Amniotic stem cell (primary cell): ENCODE results near the gene KLK2.
"Not testable (repeated sequence)": the region's sequence is repeated elsewhere in the genome, so short reads cannot be mapped to it uniquely, and the experiment has no call there.

Experiments used
- DNase-seq: peaks from one replicate; lab custom pipeline; 2025; lab: John Stamatoyannopoulos, UW

The KLK2 gene

GRCh38 chr19:50894478-50895356 is 21.5 kb downstream of the KLK2 start:
- no peak for DNase-seq

- not testable (repeated sequence) for DNase-seq
These were observed 22.9 kb downstream of the KLK2 start for GRCh38 chr19:50896089-50896590.

GRCh38 chr19:50896591-50897190 is 23.5 kb downstream of the KLK2 start:
- no peak for DNase-seq

- no peak for DNase-seq
These were observed 24.0 kb downstream of the KLK2 start for GRCh38 chr19:50897191-50897607.

GRCh38 chr19:50897612-50898011 is 24.4 kb downstream of the KLK2 start:
- no peak for DNase-seq

- DNase-seq: no peak
These were observed 24.8 kb downstream of the KLK2 start for GRCh38 chr19:50898018-50898417.

GRCh38 chr19:50899569-50899968 is 26.3 kb downstream of the KLK2 start:
- no peak for DNase-seq

- DNase-seq: no peak
These were observed 29.4 kb downstream of the KLK2 start for GRCh38 chr19:50902640-50903039.

- no peak for DNase-seq
These were observed 33.0 kb downstream of the KLK2 start for GRCh38 chr19:50906217-50906616.

- DNase-seq: no peak
These were observed 35.1 kb downstream of the KLK2 start for GRCh38 chr19:50908336-50908735.

GRCh38 chr19:50909240-50910070 is 36.2 kb downstream of the KLK2 start:
- no peak for DNase-seq

- no peak for DNase-seq
These were observed 37.5 kb downstream of the KLK2 start for GRCh38 chr19:50910722-50911121.

GRCh38 chr19:50911206-50912101 is 38.2 kb downstream of the KLK2 start, which contains the start of gene KLK4:
Gene KLK4, minus strand, starts transcription at chr19:50911395. Its CDS starts 657 bp downstream, at chr19:50910738.
- DNase-seq: no peak

GRCh38 chr19:50912102-50912599 is 38.9 kb downstream of the KLK2 start:
- no peak for DNase-seq

GRCh38 chr19:50912727-50913716 is 39.8 kb downstream of the KLK2 start:
- no peak for DNase-seq

- DNase-seq: no peak
These were observed 42.8 kb downstream of the KLK2 start for GRCh38 chr19:50916069-50916468.

- no peak for DNase-seq
These were observed 48.4 kb downstream of the KLK2 start for GRCh38 chr19:50921426-50922316.

- DNase-seq: peak; percentile 62
These were observed 49.1 kb downstream of the KLK2 start for GRCh38 chr19:50922317-50922853.
